Measurements from ENCODE around the gene NPEPL1. TPM values are rescaled to one million over a fixed set of nuclear protein-coding genes. Genes with fewer than 3 reads are reported as not detected.

Gene NPEPL1
- total RNA-seq, 1 experiment from 2014 or later, result 31.1 TPM

- no CpG with 5 or more reads among the region's 30 CpGs for WGBS (ENCODE audit: extremely low coverage, insufficient read length, low lambda C conversion rate)
- no peak overlapping the region for H4K5ac ChIP-seq (ENCODE audit: insufficient read length, low read depth, low read length)
- Mint-ChIP-seq H3K27me3 (ENCODE audit: low read depth) (peaks cover 2% of the 10 kb centered on the region; the same call in 1 of the 2 replicates), H3K4me3 (peak overlapping the region; percentile 95 to 98), H3K27ac (peak overlapping the region; percentile 99 to 100 (median 99)), H3K9me3 (no peaks in the 10 kb centered on the region; a peak in 1 of 5 replicates), H3K36me3 (ENCODE audit: insufficient read depth in 1 of 3, low read depth in 3 of 3) (peaks cover 0 to 5% (median 2%) of the 10 kb centered on the region in 3 experiments; a peak in 4 of 7 replicates), H3K4me1 (peaks cover 42% of the 10 kb centered on the region in 2 experiments)
- no peak overlapping the region for H4K8ac ChIP-seq (replicated peaks; ENCODE audit: insufficient read length, low read depth, low read length)
- no peak overlapping the region for H3T11ph ChIP-seq (ENCODE audit: low read length)
- peak; percentile 94 for DNase-seq
- H3K18ac ChIP-seq (ENCODE audit: insufficient read length, low read depth, low read length), result peak overlapping the region; percentile 81
- no peak overlapping the region for H2AFZ ChIP-seq (ENCODE audit: low read length)
- H2BK15ac ChIP-seq (ENCODE audit: low read depth, low read length), result no peak overlapping the region
- H3K23me2 ChIP-seq (ENCODE audit: insufficient read length, low read depth, low read length, poor library complexity, severe bottlenecking), result peaks cover 21% of the 10 kb centered on the region
- H3K79me1 ChIP-seq (ENCODE audit: insufficient read depth, low read depth, low read length, poor library complexity, severe bottlenecking), result no peaks in the 10 kb centered on the region
- H2BK20ac ChIP-seq (ENCODE audit: low read depth, low read length, poor library complexity, severe bottlenecking), result no peak overlapping the region
- no peaks in the 10 kb centered on the region for H4K20me1 ChIP-seq (ENCODE audit: control insufficient read depth, insufficient read depth, insufficient read length)
- peak overlapping the region; percentile 95 for H3K27ac ChIP-seq (ENCODE audit: insufficient read length, low read depth, low read length)
- no peak for TF ChIP-seq CTCF (conservative IDR thresholded peaks at IDR 0.05)
- H2BK5ac ChIP-seq (ENCODE audit: insufficient read length, low read length), result peak overlapping the region; percentile 95
- H3K4me1 ChIP-seq (ENCODE audit: insufficient read depth, low read length), result peaks cover 2% of the 10 kb centered on the region; the same call in 1 of the 2 replicates
- H4K91ac ChIP-seq (ENCODE audit: insufficient read length, low read depth, low read length), result peak overlapping the region; percentile 11
- peak overlapping the region; percentile 11; the same call in 1 of the 2 replicates for H3K4ac ChIP-seq (ENCODE audit: low read depth, low read length)
- peak overlapping the region; percentile 81 for H3K14ac ChIP-seq (ENCODE audit: insufficient read depth, low read length)
- H2AK5ac ChIP-seq (ENCODE audit: insufficient read length, low read length), result no peak overlapping the region
- H3K27me3 ChIP-seq (ENCODE audit: insufficient read depth, low read length), result no peaks in the 10 kb centered on the region
- peak overlapping the region; percentile 98 for H3K4me2 ChIP-seq (ENCODE audit: insufficient read depth, insufficient read length, low read length)
- peak overlapping the region; percentile 70 for H3K56ac ChIP-seq (ENCODE audit: insufficient read length, low read depth, low read length)
- H3K9me3 ChIP-seq (ENCODE audit: control insufficient read depth, low read depth, low read length), result no peaks in the 10 kb centered on the region
- peaks cover 21% of the 10 kb centered on the region; the same call in 1 of the 2 replicates for H3K79me2 ChIP-seq (ENCODE audit: insufficient read depth, low read length)
- no peak overlapping the region for H3K23ac ChIP-seq (ENCODE audit: insufficient read length, low read depth, low read length)
- no peak overlapping the region for H2BK12ac ChIP-seq (ENCODE audit: insufficient read length, low read depth, low read length)
- peak overlapping the region; percentile 81 for H3K9ac ChIP-seq (ENCODE audit: extremely low read depth, insufficient read length, low read length)
- no peak overlapping the region for H2BK120ac ChIP-seq (ENCODE audit: low read depth, low read length, poor library complexity, severe bottlenecking)
Measured at GRCh38 chr20:58651946-58652605, 40.5 kb upstream of the NPEPL1 start.

Data from H9 (cell line).